Iris pigment epithelial cell (primary cell): ENCODE results near the gene VSTM2L.
"Not testable (repeated sequence)": the region's sequence is repeated elsewhere in the genome, so short reads cannot be mapped to it uniquely, and the experiment has no call there.

Source experiments
- DNase-seq: peaks from one replicate; pipeline ENCODE4 v3.0.0-alpha.2; 2011; ENCODE audit warnings: low read depth

The VSTM2L gene

GRCh38 chr20:37902504-37903313 is at the start of gene VSTM2L:
Gene VSTM2L (plus strand): TSS chr20:37903127. CDS start chr20:37903351, 224 bp downstream.
- peak; percentile 75 for DNase-seq

GRCh38 chr20:37853823-37854375 is 49.0 kb upstream of the VSTM2L start:
- DNase-seq, result no peak

- not testable (repeated sequence) for DNase-seq
These were observed 46.9 kb upstream of the VSTM2L start for GRCh38 chr20:37856034-37856433.

- peak; percentile 25 for DNase-seq
These were observed 45.8 kb upstream of the VSTM2L start for GRCh38 chr20:37856932-37857660.

GRCh38 chr20:37859406-37860171 is 43.3 kb upstream of the VSTM2L start:
- no peak for DNase-seq

- DNase-seq, result no peak
These were observed 39.6 kb upstream of the VSTM2L start for GRCh38 chr20:37863289-37863688.

- no peak for DNase-seq
These were observed 38.6 kb upstream of the VSTM2L start for GRCh38 chr20:37864298-37864697.

GRCh38 chr20:37866051-37866450 is 36.9 kb upstream of the VSTM2L start:
- no peak for DNase-seq

GRCh38 chr20:37867289-37868195 is 35.4 kb upstream of the VSTM2L start:
- no peak for DNase-seq

GRCh38 chr20:37868851-37869333 is 34.0 kb upstream of the VSTM2L start:
- no peak for DNase-seq

- DNase-seq, result no peak
These were observed 33.5 kb upstream of the VSTM2L start for GRCh38 chr20:37869334-37869861.

GRCh38 chr20:37870294-37870693 is 32.6 kb upstream of the VSTM2L start:
- DNase-seq, result no peak

GRCh38 chr20:37871751-37872150 is 31.2 kb upstream of the VSTM2L start:
- no peak for DNase-seq

- no peak for DNase-seq
These were observed 30.8 kb upstream of the VSTM2L start for GRCh38 chr20:37872161-37872560.

- DNase-seq, result no peak
These were observed 29.0 kb upstream of the VSTM2L start for GRCh38 chr20:37873884-37874283.

GRCh38 chr20:37875460-37876175 is 27.3 kb upstream of the VSTM2L start:
- no peak for DNase-seq

GRCh38 chr20:37876863-37877262 is 26.1 kb upstream of the VSTM2L start:
- DNase-seq, result no peak

- DNase-seq, result no peak
These were observed 24.8 kb upstream of the VSTM2L start for GRCh38 chr20:37877832-37878772.
